Astrocyte (in vitro differentiated cells and primary cell): ENCODE data around the gene CLBA1. TPM values are rescaled to one million over a fixed set of nuclear protein-coding genes. Genes with fewer than 3 reads are reported as not detected.
"Not testable (repeated sequence)": the region's sequence is repeated elsewhere in the genome, so short reads cannot be mapped to it uniquely, and the experiment has no call there.

Experiments
- DNase-seq: peaks from one replicate; pipeline ENCODE4 v3.0.0-alpha.2; 2010; ENCODE audit warnings: low read depth
- FAIRE-seq: peaks from 2 replicates; lab custom pipeline; 2011; peaks lifted over from hg19 to GRCh38; lab: Jason Lieb, UNC
- H2AFZ ChIP-seq: 2 replicates; pipeline ENCODE4 v1.6.0; 2012; ENCODE audit warnings: low read depth, low read length, inconsistent platforms
- H3K27ac ChIP-seq: 2 replicates; pipeline ENCODE4 v1.5.1; 2011; ENCODE audit warnings: low read depth, low read length, inconsistent platforms
- H3K27me3 ChIP-seq: 2 replicates; pipeline ENCODE4 v1.6.0; 2011; ENCODE audit warnings: low read length, inconsistent platforms; ENCODE audit not compliant: insufficient read depth
- H3K36me3 ChIP-seq: 2 replicates; pipeline ENCODE4 v1.5.1; 2011; ENCODE audit warnings: low read length, inconsistent platforms; ENCODE audit not compliant: insufficient read depth
- H3K4me1 ChIP-seq: 2 replicates; pipeline ENCODE4 v1.5.1; 2011; ENCODE audit warnings: low read length, inconsistent platforms; ENCODE audit not compliant: insufficient read depth
- H3K4me2 ChIP-seq: 2 replicates; pipeline ENCODE4 v1.6.0; 2012; ENCODE audit warnings: low read length, inconsistent platforms
- H3K4me3 ChIP-seq: 2 replicates; pipeline ENCODE4 v1.5.1; 2011; ENCODE audit warnings: low read depth, mild to moderate bottlenecking, low read length, inconsistent platforms; ENCODE audit not compliant: insufficient read depth
- H3K79me2 ChIP-seq: 2 replicates; pipeline ENCODE4 v1.6.0; 2012; ENCODE audit warnings: mild to moderate bottlenecking, low read length, inconsistent platforms; ENCODE audit not compliant: insufficient read depth
- H3K9ac ChIP-seq: 2 replicates; pipeline ENCODE4 v1.6.0; 2012; ENCODE audit warnings: mild to moderate bottlenecking, low read length, inconsistent platforms
- H3K9me3 ChIP-seq: 2 replicates; pipeline ENCODE4 v1.5.1; 2012; ENCODE audit warnings: low read depth, mild to moderate bottlenecking, low read length, inconsistent platforms; ENCODE audit not compliant: insufficient read depth
- H4K20me1 ChIP-seq: 2 replicates; pipeline ENCODE4 v1.6.0; 2012; ENCODE audit warnings: low read length, inconsistent platforms; ENCODE audit not compliant: insufficient read depth
- H3K27ac Mint-ChIP-seq: one replicate; pipeline ENCODE4 v1.8.0; 2021; ENCODE audit warnings: mild to moderate bottlenecking, mixed read lengths; ENCODE audit not compliant: unreplicated experiment
- H3K27me3 Mint-ChIP-seq: one replicate; pipeline ENCODE4 v1.8.0; 2021; ENCODE audit warnings: low read depth, mixed read lengths; ENCODE audit not compliant: unreplicated experiment
- H3K36me3 Mint-ChIP-seq: one replicate; pipeline ENCODE4 v1.8.0; 2021; ENCODE audit warnings: low read depth, mixed read lengths; ENCODE audit not compliant: unreplicated experiment
- H3K4me1 Mint-ChIP-seq: one replicate; pipeline ENCODE4 v1.8.0; 2021; ENCODE audit warnings: low read depth, mixed read lengths; ENCODE audit not compliant: unreplicated experiment
- H3K4me3 Mint-ChIP-seq: one replicate; pipeline ENCODE4 v1.8.0; 2021; ENCODE audit warnings: mild to moderate bottlenecking, moderate library complexity, mixed read lengths; ENCODE audit not compliant: unreplicated experiment
- H3K9me3 Mint-ChIP-seq: one replicate; pipeline ENCODE4 v1.8.0; 2021; ENCODE audit warnings: mild to moderate bottlenecking, mixed read lengths; ENCODE audit not compliant: unreplicated experiment
- EZH2 ChIP-seq: IDR thresholded peaks from 2 replicates; pipeline ENCODE4 v1.6.1; 2012; ENCODE audit warnings: mild to moderate bottlenecking, low read length, inconsistent platforms; ENCODE audit not compliant: insufficient read depth
- total RNA-seq: library from RNA; stranded (reverse); gene quantifications from 2 replicates; pipeline ENCODE4 v1.2.1, GENCODE V29; 2021
- TF ChIP-seq, protein P1 (sequence below): IDR thresholded peaks from 2 replicates; pipeline ENCODE4 v1.5.1; 2011; ENCODE audit warnings: low read depth, mild to moderate bottlenecking, inconsistent platforms, low read length, moderate library complexity; ENCODE audit not compliant: insufficient read depth

CLBA1 gene
- total RNA-seq, 1 donor from 2014 or later, result 6.3 TPM

DNA sequence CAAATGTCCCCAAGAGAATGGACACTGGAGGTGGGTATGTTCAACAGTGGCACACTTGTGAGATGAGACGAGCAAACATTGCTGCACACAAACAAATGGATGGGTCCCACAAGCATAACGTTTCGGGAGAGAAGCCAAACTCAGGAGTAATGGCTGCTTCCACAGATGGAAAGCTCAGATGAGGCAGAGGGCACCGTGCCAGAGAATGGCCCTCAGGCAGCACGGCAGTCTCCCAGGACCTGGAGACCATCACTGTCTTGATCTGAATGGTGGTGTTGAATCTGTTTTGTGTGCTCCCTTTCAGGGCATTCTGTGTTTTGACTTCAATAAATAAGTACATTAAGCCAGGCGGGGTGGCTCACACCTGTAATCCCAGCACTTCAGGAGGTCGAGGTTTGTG, 43.8 kb downstream of the CLBA1 start:
- no peak for TF ChIP-seq EZH2
- TF ChIP-seq, protein P1, sequence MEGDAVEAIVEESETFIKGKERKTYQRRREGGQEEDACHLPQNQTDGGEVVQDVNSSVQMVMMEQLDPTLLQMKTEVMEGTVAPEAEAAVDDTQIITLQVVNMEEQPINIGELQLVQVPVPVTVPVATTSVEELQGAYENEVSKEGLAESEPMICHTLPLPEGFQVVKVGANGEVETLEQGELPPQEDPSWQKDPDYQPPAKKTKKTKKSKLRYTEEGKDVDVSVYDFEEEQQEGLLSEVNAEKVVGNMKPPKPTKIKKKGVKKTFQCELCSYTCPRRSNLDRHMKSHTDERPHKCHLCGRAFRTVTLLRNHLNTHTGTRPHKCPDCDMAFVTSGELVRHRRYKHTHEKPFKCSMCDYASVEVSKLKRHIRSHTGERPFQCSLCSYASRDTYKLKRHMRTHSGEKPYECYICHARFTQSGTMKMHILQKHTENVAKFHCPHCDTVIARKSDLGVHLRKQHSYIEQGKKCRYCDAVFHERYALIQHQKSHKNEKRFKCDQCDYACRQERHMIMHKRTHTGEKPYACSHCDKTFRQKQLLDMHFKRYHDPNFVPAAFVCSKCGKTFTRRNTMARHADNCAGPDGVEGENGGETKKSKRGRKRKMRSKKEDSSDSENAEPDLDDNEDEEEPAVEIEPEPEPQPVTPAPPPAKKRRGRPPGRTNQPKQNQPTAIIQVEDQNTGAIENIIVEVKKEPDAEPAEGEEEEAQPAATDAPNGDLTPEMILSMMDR, result no peak
- Histone ChIP-seq H4K20me1 (peaks cover 2% of the 10 kb centered on the region), H3K4me2 (no peak overlapping the region), H3K4me3 (no peak overlapping the region), H2AFZ (no peak overlapping the region), H3K27ac (no peak overlapping the region), H3K9ac (no peak overlapping the region), H3K27me3 (no peaks in the 10 kb centered on the region), H3K36me3 (no peaks in the 10 kb centered on the region), H3K4me1 (peaks cover 43% of the 10 kb centered on the region), H3K79me2 (peaks cover 9% of the 10 kb centered on the region), H3K9me3 (no peaks in the 10 kb centered on the region)
- peaks cover 20% of the 10 kb centered on the region for H3K4me1 Mint-ChIP-seq
- H3K27ac Mint-ChIP-seq, result no peak overlapping the region
- H3K27me3 Mint-ChIP-seq, result no peaks in the 10 kb centered on the region
- H3K36me3 Mint-ChIP-seq, result peaks cover 3% of the 10 kb centered on the region
- H3K9me3 Mint-ChIP-seq, result peaks cover 6% of the 10 kb centered on the region
- no peak overlapping the region for H3K4me3 Mint-ChIP-seq
- DNase-seq, result no peak
- FAIRE-seq, result no peak

DNA sequence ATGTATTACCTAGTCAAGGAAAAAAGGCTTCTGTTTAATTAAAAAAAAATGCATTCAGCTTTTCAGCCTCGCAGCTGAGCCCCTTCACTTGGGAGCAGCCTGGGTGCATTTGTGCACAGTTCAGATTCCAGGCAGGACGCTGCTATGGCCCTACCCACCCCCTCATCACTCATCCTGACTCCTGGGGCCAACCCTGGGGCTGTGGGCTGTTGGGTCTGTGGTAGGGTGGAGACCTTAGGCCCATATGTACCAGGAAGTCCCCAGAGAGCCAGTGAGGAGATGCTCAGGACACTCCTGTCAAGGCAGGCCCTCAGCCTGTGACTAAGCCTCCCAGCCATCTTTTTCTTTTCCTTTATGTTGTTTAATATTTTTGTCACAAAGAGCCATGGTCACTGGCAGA, 44.6 kb downstream of the CLBA1 start:
- Histone ChIP-seq H3K9me3 (no peaks in the 10 kb centered on the region), H3K9ac (no peak overlapping the region), H4K20me1 (peaks cover 6% of the 10 kb centered on the region), H3K27ac (no peak overlapping the region), H3K4me2 (no peak overlapping the region), H3K79me2 (peaks cover 17% of the 10 kb centered on the region), H3K36me3 (no peaks in the 10 kb centered on the region), H3K4me1 (peaks cover 37% of the 10 kb centered on the region), H3K4me3 (no peak overlapping the region), H2AFZ (no peak overlapping the region), H3K27me3 (no peaks in the 10 kb centered on the region)
- Mint-ChIP-seq H3K9me3 (peaks cover 6% of the 10 kb centered on the region), H3K27ac (peak overlapping the region; percentile 80), H3K36me3 (peaks cover 3% of the 10 kb centered on the region), H3K4me1 (peaks cover 16% of the 10 kb centered on the region), H3K27me3 (peaks cover 2% of the 10 kb centered on the region), H3K4me3 (no peak overlapping the region)
- DNase-seq (no peak), FAIRE-seq (no peak)
- TF ChIP-seq, protein P1, result no peak

DNA sequence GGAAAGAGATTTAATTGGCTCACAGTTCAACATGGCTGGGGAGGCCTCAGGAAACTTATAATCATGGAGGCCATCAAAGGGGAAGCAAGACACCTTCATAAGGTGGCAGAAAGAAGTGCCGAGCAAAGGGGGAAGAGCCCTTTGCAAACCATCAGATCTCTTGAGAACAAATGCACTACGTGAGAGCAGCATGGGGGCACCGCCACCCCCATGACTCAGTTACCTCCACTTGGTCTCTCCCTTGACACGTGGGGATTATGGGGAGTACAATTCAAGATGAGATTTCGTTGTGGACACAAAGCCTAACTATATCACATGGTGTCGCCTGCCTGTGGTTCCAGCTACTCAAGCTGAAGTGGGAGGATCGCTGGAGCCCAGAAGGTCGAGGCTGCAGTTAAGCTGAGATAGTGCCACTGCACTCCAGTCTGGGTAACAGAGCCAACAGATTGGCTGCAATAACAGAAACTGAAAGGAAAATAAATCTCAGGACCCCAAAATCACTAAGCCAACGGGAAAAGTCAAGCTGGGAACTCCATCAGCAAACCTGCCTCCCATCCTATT, 45.3 kb downstream of the CLBA1 start:
- Mint-ChIP-seq H3K4me3 (peak overlapping the region; percentile 45), H3K27ac (peak overlapping the region; percentile 80), H3K4me1 (peaks cover 16% of the 10 kb centered on the region), H3K27me3 (peaks cover 2% of the 10 kb centered on the region), H3K36me3 (peaks cover 3% of the 10 kb centered on the region), H3K9me3 (peaks cover 6% of the 10 kb centered on the region)
- Histone ChIP-seq H3K79me2 (peaks cover 24% of the 10 kb centered on the region), H3K4me1 (peaks cover 29% of the 10 kb centered on the region), H2AFZ (no peak overlapping the region), H3K27me3 (no peaks in the 10 kb centered on the region), H3K36me3 (no peaks in the 10 kb centered on the region), H3K9ac (no peak overlapping the region), H3K4me2 (no peak overlapping the region), H3K4me3 (no peak overlapping the region), H3K9me3 (no peaks in the 10 kb centered on the region), H4K20me1 (peaks cover 6% of the 10 kb centered on the region), H3K27ac (no peak overlapping the region)
- FAIRE-seq (no peak), DNase-seq (no peak)
- TF ChIP-seq, protein P1, result no peak
- TF ChIP-seq EZH2, result no peak

DNA sequence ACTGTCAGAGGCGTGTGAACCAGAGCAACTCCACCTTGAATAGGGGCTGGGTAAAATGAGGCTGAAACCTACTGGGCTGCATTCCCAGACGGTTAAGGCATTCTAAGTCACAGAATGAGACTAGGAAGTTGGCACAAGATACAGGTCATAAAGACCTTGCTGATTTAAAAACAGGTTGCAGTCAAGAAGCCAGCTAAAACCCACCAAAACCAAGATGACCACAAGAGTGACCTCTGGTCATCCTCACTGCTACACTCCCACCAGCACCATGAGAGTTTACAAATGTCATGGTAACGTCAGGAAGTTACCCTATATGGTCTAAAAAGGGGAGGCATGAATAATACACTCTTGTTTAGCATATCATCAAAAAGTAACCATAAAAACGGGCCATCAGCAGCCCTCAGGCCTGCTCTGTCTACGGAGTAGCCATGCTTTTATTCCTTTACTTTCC, 46.9 kb downstream of the CLBA1 start:
- peak overlapping the region; percentile 67 for H3K27ac Mint-ChIP-seq
- not testable (repeated sequence) for H3K9me3 ChIP-seq, H3K36me3 Mint-ChIP-seq, H3K9me3 Mint-ChIP-seq, H2AFZ ChIP-seq, H4K20me1 ChIP-seq, H3K27me3 Mint-ChIP-seq, H3K36me3 ChIP-seq, H3K27me3 ChIP-seq, FAIRE-seq
- Histone ChIP-seq H3K79me2 (peaks cover 33% of the 10 kb centered on the region), H3K4me3 (peak overlapping the region; percentile 69), H3K4me1 (peaks cover 18% of the 10 kb centered on the region), H3K9ac (peak overlapping the region; percentile 86), H3K27ac (peak overlapping the region; percentile 82), H3K4me2 (peak overlapping the region; percentile 97)
- peaks cover 12% of the 10 kb centered on the region for H3K4me1 Mint-ChIP-seq
- H3K4me3 Mint-ChIP-seq, result peak overlapping the region; percentile 80
- peak; percentile 96 for DNase-seq
